Measurements from ENCODE around the gene KCMF1.

DNA sequence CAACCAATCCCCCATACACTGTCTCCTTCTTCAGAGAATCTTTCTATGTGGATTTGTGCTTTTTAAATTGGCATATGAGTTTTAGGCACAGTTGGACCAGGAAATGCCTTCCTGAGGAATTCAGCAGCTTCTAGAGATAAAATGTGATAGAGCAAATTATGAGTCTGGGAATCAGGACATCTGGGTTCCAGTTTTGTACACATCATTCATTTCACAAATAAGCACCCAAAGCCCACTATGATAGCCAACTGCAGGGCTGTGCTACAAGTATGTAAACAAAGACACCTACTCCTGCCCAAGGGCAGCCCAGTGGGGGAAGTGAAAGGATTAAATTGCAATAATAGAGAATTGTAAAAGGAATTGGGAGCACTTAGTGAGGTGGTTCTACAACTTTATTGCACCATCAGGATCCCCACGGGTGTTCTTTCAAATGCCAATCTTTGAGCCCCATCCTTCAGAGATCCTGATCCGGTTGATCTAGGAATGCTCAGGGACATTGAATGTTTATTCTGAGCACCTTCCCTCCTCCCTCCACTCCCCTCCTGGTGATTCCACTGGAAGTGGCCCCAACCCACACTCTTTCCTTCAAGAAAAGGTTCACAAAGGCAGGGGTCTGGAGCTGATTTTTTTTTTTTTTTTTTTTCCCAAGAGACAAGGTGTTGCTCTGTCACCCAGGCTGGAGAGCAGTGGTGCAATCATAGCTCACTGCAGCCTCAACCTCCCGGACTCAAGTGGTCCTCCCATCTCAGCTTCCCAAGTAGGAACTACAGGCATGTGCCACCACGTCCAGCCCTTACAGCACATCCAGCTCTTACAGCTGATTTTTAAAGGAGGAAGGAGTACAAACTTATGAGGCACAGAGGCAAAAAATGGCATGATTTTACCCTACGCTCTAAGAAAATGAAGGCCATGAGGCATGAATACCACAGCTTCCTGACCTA is 11.1 kb upstream of the KCMF1 start:
- TF ChIP-seq KDM1A (IDR thresholded peaks at IDR 0.05; ENCODE audit: borderline replicate concordance) (no peak), TCF12 (IDR thresholded peaks at IDR 0.05; ENCODE audit: low read depth, low read length) (no peak), BCL3 (IDR thresholded peaks at IDR 0.05; ENCODE audit: borderline replicate concordance, insufficient read depth, low read depth, low read length, poor library complexity, severe bottlenecking) (no peak), FOS (IDR thresholded peaks at IDR 0.05; ENCODE audit: borderline replicate concordance, extremely low read depth, insufficient read length) (no peak), BCLAF1 (IDR thresholded peaks at IDR 0.05) (no peak), SUZ12 (IDR thresholded peaks at IDR 0.05; ENCODE audit: unreplicated experiment) (no peak), CREB1 (IDR thresholded peaks at IDR 0.05; ENCODE audit: low read depth) (no peak)
- TF ChIP-seq, protein P1, sequence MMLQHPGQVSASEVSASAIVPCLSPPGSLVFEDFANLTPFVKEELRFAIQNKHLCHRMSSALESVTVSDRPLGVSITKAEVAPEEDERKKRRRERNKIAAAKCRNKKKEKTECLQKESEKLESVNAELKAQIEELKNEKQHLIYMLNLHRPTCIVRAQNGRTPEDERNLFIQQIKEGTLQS (IDR thresholded peaks at IDR 0.05; ENCODE audit: borderline replicate concordance, extremely low read depth, low read depth, low read length), result no peak
